Neuronal stem cell (in vitro differentiated cells): Measurements from ENCODE around the gene SART1. TPM values are rescaled to one million over a fixed set of nuclear protein-coding genes. Genes with fewer than 3 reads are reported as not detected.

ENCODE experiments used
- DNase-seq: peaks from one replicate; pipeline ENCODE4 v3.0.0-alpha.2; 2013; ENCODE audit warnings: low spot score
- H2AFZ ChIP-seq: one replicate; pipeline ENCODE4 v1.6.1; 2013; ENCODE audit warnings: mild to moderate bottlenecking, low read length, inconsistent platforms
- H2AK5ac ChIP-seq: 2 replicates; pipeline ENCODE4 v1.6.1; 2013; ENCODE audit warnings: low read depth, mild to moderate bottlenecking, inconsistent platforms, low read length, moderate library complexity, mixed read lengths
- H2BK120ac ChIP-seq: 2 replicates; pipeline ENCODE4 v1.6.1; 2013; ENCODE audit warnings: low read depth, mild to moderate bottlenecking, inconsistent platforms, low read length, moderate library complexity, mixed read lengths
- H2BK12ac ChIP-seq: one replicate; pipeline ENCODE4 v1.6.1; 2013; ENCODE audit warnings: low read length, inconsistent platforms
- H2BK15ac ChIP-seq: 2 replicates; pipeline ENCODE4 v1.6.1; 2013; ENCODE audit warnings: mild to moderate bottlenecking, low read length, inconsistent platforms, mixed read lengths
- H2BK5ac ChIP-seq: one replicate; pipeline ENCODE4 v1.6.1; 2013; ENCODE audit warnings: inconsistent platforms, mild to moderate bottlenecking, low read length, moderate library complexity
- H3K14ac ChIP-seq: one replicate; pipeline ENCODE4 v1.6.1; 2013; ENCODE audit warnings: low read length, inconsistent platforms
- H3K18ac ChIP-seq: 2 replicates; pipeline ENCODE4 v1.6.1; 2013; ENCODE audit warnings: low read length, inconsistent platforms
- H3K23ac ChIP-seq: 2 replicates; pipeline ENCODE4 v1.6.1; 2013; ENCODE audit warnings: low read depth, mild to moderate bottlenecking, mixed read lengths, low read length, inconsistent platforms; ENCODE audit not compliant: poor library complexity
- H3K27ac ChIP-seq: replicated peaks from 3 replicates; pipeline ENCODE4 v1.5.1; 2013; ENCODE audit warnings: low read length, inconsistent platforms
- H3K27me3 ChIP-seq, 3 experiments: 2 replicates each; pipeline ENCODE4 v1.6.1; 2013; ENCODE audit warnings: low read length in 3 of 3, mild to moderate bottlenecking in 2 of 3, inconsistent platforms in 1 of 3, low read depth in 1 of 3, mixed read lengths in 1 of 3, moderate library complexity in 1 of 3; ENCODE audit not compliant: control insufficient read depth in 3 of 3, insufficient read depth in 3 of 3
- H3K36me3 ChIP-seq, 2 donors: replicated peaks in 1 of 2; 2 replicates each; pipeline ENCODE4 v1.6.1; 2013; ENCODE audit warnings: low read length in 2 of 2; ENCODE audit not compliant: control insufficient read depth in 2 of 2, insufficient read depth in 2 of 2
- H3K4ac ChIP-seq: 2 replicates; pipeline ENCODE4 v1.6.1; 2013; ENCODE audit warnings: inconsistent platforms, mild to moderate bottlenecking, low read length, moderate library complexity
- H3K4me1 ChIP-seq, 2 donors: 1 replicate in 1 of 2; 2 replicates in 1 of 2; pipeline ENCODE4 v1.6.1; 2013; ENCODE audit warnings: low read length in 2 of 2, low read depth in 1 of 2; ENCODE audit not compliant: control insufficient read depth in 2 of 2, insufficient read depth in 1 of 2
- H3K4me2 ChIP-seq: one replicate; pipeline ENCODE4 v1.6.1; 2013; ENCODE audit warnings: mild to moderate bottlenecking, low read length, inconsistent platforms; ENCODE audit not compliant: insufficient read depth, poor library complexity, severe bottlenecking
- H3K4me3 ChIP-seq, 2 donors: 2 replicates each; pipeline ENCODE4 v1.5.1; 2013; ENCODE audit warnings: low read length in 2 of 2, mild to moderate bottlenecking in 2 of 2, inconsistent platforms in 1 of 2, moderate library complexity in 1 of 2
- H3K79me1 ChIP-seq: one replicate; pipeline ENCODE4 v1.6.1; 2013; ENCODE audit warnings: low read depth, mild to moderate bottlenecking, inconsistent platforms, low read length, moderate library complexity
- H3K9ac ChIP-seq: one replicate; pipeline ENCODE4 v1.6.1; 2013; ENCODE audit warnings: mild to moderate bottlenecking, low read depth, low read length, inconsistent platforms; ENCODE audit not compliant: poor library complexity
- H3K9me3 ChIP-seq, 2 donors: replicated peaks in 1 of 2; 2 replicates each; pipeline versions ENCODE3 to v1.6.1; 2013; ENCODE audit warnings: low read length in 2 of 2, mild to moderate bottlenecking in 2 of 2, inconsistent platforms in 1 of 2, low read depth in 1 of 2, mixed read lengths in 1 of 2, moderate library complexity in 1 of 2; ENCODE audit not compliant: control insufficient read depth in 2 of 2, insufficient read depth in 1 of 2
- H4K8ac ChIP-seq: one replicate; pipeline ENCODE4 v1.6.1; 2013; ENCODE audit warnings: low read depth, mild to moderate bottlenecking, inconsistent platforms, low read length, moderate library complexity
- H4K91ac ChIP-seq: one replicate; pipeline ENCODE4 v1.6.1; 2013; ENCODE audit warnings: low read length, low read depth, mild to moderate bottlenecking, inconsistent platforms; ENCODE audit not compliant: poor library complexity
- whole genome bisulfite sequencing, 2 donors: extraction: QIAGEN DNeasy Blood & Tissue Kit; methylation state at CpG; one replicate each; pipeline ENCODE4 v1.1.7; 2013; ENCODE audit warnings: missing lambda C conversion rate in 2 of 2, mixed read lengths in 1 of 2; ENCODE audit not compliant: insufficient read length in 2 of 2, insufficient replicate concordance in 1 of 2; ENCODE audit errors: extremely low coverage in 2 of 2; 5-methylcytosine and 5-hydroxymethylcytosine counted together
- polyA plus RNA-seq, 2 experiments: library from polyadenylated mRNA; stranded (reverse); fragments of 200-250 nt; gene quantifications; one replicate each; pipeline ENCODE4 v1.2.3, GENCODE V29; 2013

The SART1 gene
- polyA plus RNA-seq (2013, experiment 1 of 2), result 41.7 TPM
- polyA plus RNA-seq (2013, experiment 2 of 2), result 40.8 TPM

DNA sequence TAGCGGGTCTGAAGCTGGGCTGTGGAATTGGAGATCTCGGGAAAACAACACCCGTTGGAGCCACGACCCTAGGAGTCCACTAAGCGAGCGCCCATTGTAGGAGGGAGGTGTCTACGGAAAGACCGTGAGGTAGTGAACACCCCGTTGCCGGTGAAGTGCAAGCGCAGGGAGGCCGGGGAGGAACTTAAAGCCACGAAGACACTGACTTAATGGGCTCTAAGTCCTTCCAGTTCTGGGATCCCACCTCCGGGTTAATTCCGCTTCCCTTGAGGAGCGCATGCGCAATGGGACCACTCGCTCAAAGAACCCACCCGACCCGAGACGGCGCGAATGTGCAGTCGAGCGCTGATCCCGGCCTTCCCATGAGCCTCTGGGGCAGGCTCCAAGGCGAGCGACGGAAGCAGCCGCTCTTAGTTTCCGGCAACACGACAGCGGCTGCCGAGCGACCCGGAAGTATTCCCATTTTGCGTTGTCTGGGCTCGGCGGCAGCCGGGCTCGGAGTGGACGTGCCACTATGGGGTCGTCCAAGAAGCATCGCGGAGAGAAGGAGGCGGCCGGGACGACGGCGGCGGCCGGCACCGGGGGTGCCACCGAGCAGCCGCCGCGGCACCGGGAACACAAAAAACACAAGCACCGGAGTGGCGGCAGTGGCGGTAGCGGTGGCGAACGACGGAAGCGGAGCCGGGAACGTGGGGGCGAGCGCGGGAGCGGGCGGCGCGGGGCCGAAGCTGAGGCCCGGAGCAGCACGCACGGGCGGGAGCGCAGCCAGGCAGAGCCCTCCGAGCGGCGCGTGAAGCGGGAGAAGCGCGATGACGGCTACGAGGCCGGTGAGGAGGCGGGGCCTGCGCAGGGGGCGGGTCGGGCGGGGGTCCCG, at the start of gene SART1:
Gene SART1 (plus strand): TSS at position 468 of the 874 bp plus-strand sequence. CDS start 47 bp downstream, at position 515.
- Histone ChIP-seq H3K4me1 (peaks cover 5 to 9% of the 10 kb centered on the region in 2 donors), H2AK5ac (peak within 1 kb of the TSS; percentile 95), H3K79me1 (peaks cover 13% of the 10 kb centered on the region), H3K23ac (peak within 1 kb of the TSS; percentile 93), H3K9me3 (no peaks in the 10 kb centered on the region), H4K91ac (no peak within 1 kb of the TSS), H3K4me3 (peak within 1 kb of the TSS; percentile 53 to 99), H3K9ac (peak within 1 kb of the TSS; percentile 99), H2BK120ac (no peak within 1 kb of the TSS), H2AFZ (peak within 1 kb of the TSS; percentile 91), H3K4ac (no peak within 1 kb of the TSS), H3K27ac (peak within 1 kb of the TSS; percentile 82), H2BK12ac (no peak within 1 kb of the TSS), H3K14ac (no peak within 1 kb of the TSS), H3K36me3 (peaks cover 21 to 35% of the 10 kb centered on the region in 2 donors), H3K18ac (peak within 1 kb of the TSS; percentile 81), H3K4me2 (peak within 1 kb of the TSS; percentile 80), H2BK5ac (peak within 1 kb of the TSS; percentile 84), H3K27me3 (no peaks in the 10 kb centered on the region), H2BK15ac (no peak within 1 kb of the TSS), H4K8ac (no peak within 1 kb of the TSS)
- DNase-seq, result peak; percentile 98
- no CpG with 5 or more reads among the region's 97 CpGs for WGBS, 2 donors

DNA sequence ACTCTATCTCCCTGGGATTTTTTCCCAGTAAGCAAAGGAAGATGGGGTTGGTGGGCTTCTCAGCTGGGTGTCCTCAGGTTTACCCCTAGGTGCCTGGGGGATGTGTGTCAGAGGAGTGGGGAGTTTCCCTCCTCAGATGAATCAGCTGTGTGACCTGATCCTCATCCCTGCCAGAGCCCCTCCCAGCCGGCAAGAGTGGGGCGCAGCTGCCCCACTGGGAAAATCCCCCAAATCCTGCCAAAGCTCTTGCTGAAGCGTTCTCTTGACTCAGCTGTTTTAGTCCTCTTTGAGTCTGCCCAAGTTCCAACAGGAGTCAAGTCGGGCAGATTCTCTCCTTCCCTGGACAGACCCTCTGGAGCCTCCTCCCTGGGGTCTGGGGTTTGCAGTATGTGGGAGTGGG, 48.7 kb upstream of the SART1 start:
- no peak overlapping the region for H3K14ac ChIP-seq
- H3K79me1 ChIP-seq, result peaks cover 4% of the 10 kb centered on the region
- H2AK5ac ChIP-seq, result peak overlapping the region; percentile 8
- H4K91ac ChIP-seq, result no peak overlapping the region
- H3K36me3 ChIP-seq, result peaks cover 9 to 13% of the 10 kb centered on the region in 2 donors
- no peak overlapping the region for H3K4me3 ChIP-seq
- no peak overlapping the region for H3K4ac ChIP-seq
- no peak overlapping the region for H3K18ac ChIP-seq
- no peak overlapping the region for H2BK5ac ChIP-seq
- no peak overlapping the region for H3K27ac ChIP-seq
- no peak overlapping the region for H3K4me2 ChIP-seq
- no peak for DNase-seq
- no peak overlapping the region for H2BK15ac ChIP-seq
- no peak overlapping the region for H2BK12ac ChIP-seq
- H3K27me3 ChIP-seq, result peaks cover 0 to 4% (median 0%) of the 10 kb centered on the region in 3 experiments
- peaks cover 4 to 9% of the 10 kb centered on the region in 2 donors for H3K4me1 ChIP-seq
- H3K23ac ChIP-seq, result no peak overlapping the region
- H3K9ac ChIP-seq, result no peak overlapping the region
- WGBS, 2 donors, result no CpG with 5 or more reads among the region's 4 CpGs
- H3K9me3 ChIP-seq, result peaks cover 0 to 2% of the 10 kb centered on the region in 2 donors
- H2AFZ ChIP-seq, result no peak overlapping the region
- no peak overlapping the region for H4K8ac ChIP-seq
- H2BK120ac ChIP-seq, result no peak overlapping the region

DNA sequence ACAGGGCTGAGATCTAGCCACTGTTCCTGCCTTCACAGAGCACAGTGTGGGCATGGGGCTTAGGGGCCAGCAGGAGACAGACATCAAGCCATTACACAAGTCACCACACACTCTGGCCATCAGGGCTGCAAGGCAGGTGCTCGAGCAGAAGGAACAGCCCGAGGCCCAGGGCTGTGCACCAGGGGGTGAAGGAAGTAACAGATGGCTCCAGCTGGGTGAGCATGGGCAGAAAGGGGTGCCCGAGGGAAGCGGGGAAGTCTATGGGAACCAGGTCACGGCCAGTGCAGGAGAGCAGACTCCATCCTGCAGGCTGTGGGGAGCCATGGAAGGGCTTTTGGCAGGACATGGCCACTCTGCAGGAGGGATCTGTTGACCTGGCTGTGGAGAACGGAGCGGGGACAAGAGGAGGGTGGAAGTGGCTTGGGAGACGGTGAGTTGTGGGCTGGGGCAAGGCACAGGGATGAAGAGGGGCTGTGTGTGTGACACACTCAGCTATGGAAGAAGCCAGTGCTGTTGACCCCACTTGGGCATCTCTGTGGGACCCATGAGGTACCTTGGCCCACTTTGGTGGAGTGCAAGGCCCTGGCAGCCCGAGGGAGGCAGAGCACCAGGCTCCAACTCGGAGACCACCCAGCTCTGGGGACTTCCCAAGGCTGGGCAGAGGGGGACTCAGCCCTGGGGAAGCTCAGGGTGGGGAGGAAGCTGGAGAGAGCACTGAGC, 46.3 kb upstream of the SART1 start:
- Histone ChIP-seq H3K18ac (peak overlapping the region; percentile 74), H2BK120ac (no peak overlapping the region), H3K4me1 (peaks cover 13 to 17% of the 10 kb centered on the region in 2 donors), H3K4me2 (no peak overlapping the region), H3K14ac (no peak overlapping the region), H2BK15ac (no peak overlapping the region), H3K36me3 (peaks cover 9 to 14% of the 10 kb centered on the region in 2 donors), H2BK5ac (peak overlapping the region; percentile 46), H3K4me3 (no peak overlapping the region), H3K9ac (peak overlapping the region; percentile 39), H3K4ac (peak overlapping the region; percentile 8), H4K91ac (no peak overlapping the region), H3K9me3 (peaks cover 0 to 2% of the 10 kb centered on the region in 2 donors), H3K27me3 (peaks cover 0 to 2% (median 0%) of the 10 kb centered on the region in 3 experiments), H2AFZ (no peak overlapping the region), H2AK5ac (no peak overlapping the region), H3K79me1 (peaks cover 15% of the 10 kb centered on the region), H4K8ac (no peak overlapping the region), H2BK12ac (no peak overlapping the region), H3K27ac (no peak overlapping the region), H3K23ac (peak overlapping the region; percentile 58)
- no CpG with 5 or more reads among the region's 10 CpGs for WGBS, 2 donors
- no peak for DNase-seq
